Breast epithelium (tissue), 4 donors: Measurements from ENCODE around the gene SLC30A7. TPM values are rescaled to one million over a fixed set of nuclear protein-coding genes. Genes with fewer than 3 reads are reported as not detected.
"Not testable (repeated sequence)": the region's sequence is repeated elsewhere in the genome, so short reads cannot be mapped to it uniquely, and the experiment has no call there.

Experiments
- DNase-seq, 2 donors: peaks; one replicate each; pipeline ENCODE4 v3.0.0-alpha.2; 2019; ENCODE audit warnings: low spot score in 2 of 2
- H3K27ac ChIP-seq, 2 donors: fragments of 200-600 bp; sonication (generic) in 1 of 2; one replicate each; pipeline ENCODE4 v1.5.1; 2016 to 2019; ENCODE audit warnings: mild to moderate bottlenecking in 1 of 2
- H3K27me3 ChIP-seq, 2 donors: fragments of 200-600 bp; sonication (generic) in 1 of 2; one replicate each; pipeline versions ENCODE4 v1.5.1 to v1.6.0; 2017 to 2019; ENCODE audit warnings: control low read depth in 1 of 2, mild to moderate bottlenecking in 1 of 2
- H3K36me3 ChIP-seq: fragments of 200-600 bp; one replicate; pipeline ENCODE4 v1.5.1; 2019
- H3K4me1 ChIP-seq, 2 donors: fragments of 200-600 bp; sonication (generic); one replicate each; pipeline ENCODE4 v1.5.1; 2016 to 2019; ENCODE audit warnings: control low read depth in 1 of 2
- H3K4me3 ChIP-seq, 3 donors: fragments of 200-600 bp; sonication (generic); 1 replicate in 2 of 3; 2 replicates in 1 of 3; pipeline ENCODE4 v1.5.1; 2016 to 2019; ENCODE audit warnings: mild to moderate bottlenecking in 3 of 3, moderate library complexity in 2 of 3
- H3K9me3 ChIP-seq, 2 donors: fragments of 200-600 bp; sonication (generic) in 1 of 2; one replicate each; pipeline ENCODE4 v1.5.1; 2016 to 2019; ENCODE audit warnings: control low read depth in 1 of 2
- POLR2A ChIP-seq: fragments of 450-650 bp; IDR thresholded peaks from one replicate; pipeline ENCODE4 v1.6.1; 2016; ENCODE audit warnings: antibody characterized with exemption, mild to moderate bottlenecking, moderate library complexity
- POLR2AphosphoS5 ChIP-seq, 3 donors: sonication (generic); formaldehyde crosslinking; IDR thresholded peaks; one replicate each; pipeline ENCODE4 v1.6.1; 2017; ENCODE audit warnings: antibody characterized with exemption in 3 of 3
- intact Hi-C: fragments of 100-400 bp; cut with DNase I; formaldehyde crosslinking; loops from one replicate; pipeline ENCODE4 v1.15.1; 2023; ENCODE audit warnings: low total_unique reads
- total RNA-seq, 3 donors: library from RNA; depleted of rRNA; stranded (reverse); fragments of >200 nt; gene quantifications; one replicate each; pipeline ENCODE4 v1.1.0, GENCODE V29; 2016
- TF ChIP-seq, protein P1 (sequence below), 3 donors: fragments of 450-650 bp; IDR thresholded peaks; one replicate each; pipeline ENCODE4 v1.5.1; 2016 to 2017; ENCODE audit warnings: antibody characterized with exemption in 3 of 3, mild to moderate bottlenecking in 3 of 3, moderate library complexity in 3 of 3

Gene SLC30A7
- total RNA-seq, 3 donors from 2014 or later, result 19.5 to 33.8 (median 25.9) TPM

DNA sequence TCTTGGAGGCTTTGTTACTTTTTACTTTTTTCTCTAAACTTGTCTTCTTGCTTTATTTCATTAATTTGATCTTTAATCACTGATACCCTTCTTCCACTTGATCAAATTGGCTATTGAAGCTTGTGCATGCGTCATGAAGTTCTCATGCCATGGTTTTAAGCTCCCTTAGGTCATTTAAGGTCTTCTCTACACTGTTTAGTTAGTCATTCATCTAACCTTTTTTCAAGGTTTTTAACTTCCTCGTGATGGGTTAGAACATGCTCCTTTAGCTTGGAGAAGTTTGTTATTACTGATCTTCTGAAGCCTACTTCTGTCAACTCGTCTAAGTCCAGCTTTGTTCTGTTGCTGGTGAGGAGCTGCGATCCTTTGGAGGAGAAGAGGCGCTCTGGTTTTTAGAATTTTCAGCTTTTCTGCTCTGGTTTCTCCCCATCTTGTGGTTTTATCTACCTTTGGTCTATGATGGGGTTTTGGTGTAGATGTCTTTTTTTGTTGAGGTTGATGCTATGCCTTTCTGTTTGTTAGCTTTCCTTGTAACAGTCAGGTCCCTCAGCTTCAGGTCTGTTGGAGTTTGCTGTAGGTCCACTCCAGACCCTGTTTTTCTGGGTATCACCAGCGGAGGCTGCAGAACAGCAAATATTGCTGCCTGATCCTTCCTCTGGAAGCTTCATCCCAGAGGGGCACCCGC is 53.0 kb downstream of the SLC30A7 start:
- H3K27me3 ChIP-seq, H3K4me1 ChIP-seq, H3K9me3 ChIP-seq, intact Hi-C loops, H3K36me3 ChIP-seq, H3K4me3 ChIP-seq, DNase-seq, H3K27ac ChIP-seq: not testable (repeated sequence)

DNA sequence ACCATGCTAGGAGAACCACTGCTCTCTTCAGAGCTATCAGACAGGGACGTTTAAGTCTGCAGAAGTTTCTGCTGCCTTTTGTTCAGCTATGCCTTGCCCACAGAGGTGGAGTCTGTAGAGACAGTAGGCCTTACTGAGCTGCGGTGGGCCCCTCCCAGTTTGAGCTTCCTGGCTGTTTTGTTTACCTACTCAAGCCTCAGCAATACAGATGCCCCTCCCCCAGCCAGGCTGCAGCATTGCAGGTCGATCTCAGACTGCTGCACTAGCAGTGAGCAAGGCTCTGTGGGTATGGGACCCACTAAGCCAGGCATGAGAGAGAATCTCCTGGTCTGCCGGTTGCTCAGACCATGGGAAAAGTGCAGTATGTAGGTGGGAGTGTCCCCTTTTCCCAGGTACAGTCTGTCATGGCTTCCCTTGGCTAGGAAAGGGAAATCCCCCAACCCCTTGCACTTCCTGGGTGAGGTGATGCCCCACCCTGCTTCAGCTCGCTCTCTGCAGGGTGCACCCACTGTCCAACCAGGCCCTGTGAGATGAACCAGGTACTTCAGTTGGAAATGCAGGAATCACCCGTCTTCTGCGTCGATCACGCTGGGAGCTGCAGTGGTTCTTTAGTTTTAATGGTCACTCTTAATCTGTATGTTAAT is 53.7 kb downstream of the SLC30A7 start:
- H3K4me1 ChIP-seq, H3K27ac ChIP-seq, intact Hi-C loops, H3K9me3 ChIP-seq, H3K4me3 ChIP-seq, H3K27me3 ChIP-seq, H3K36me3 ChIP-seq: not testable (repeated sequence)
- peak; percentile 32 to 72 for DNase-seq

DNA sequence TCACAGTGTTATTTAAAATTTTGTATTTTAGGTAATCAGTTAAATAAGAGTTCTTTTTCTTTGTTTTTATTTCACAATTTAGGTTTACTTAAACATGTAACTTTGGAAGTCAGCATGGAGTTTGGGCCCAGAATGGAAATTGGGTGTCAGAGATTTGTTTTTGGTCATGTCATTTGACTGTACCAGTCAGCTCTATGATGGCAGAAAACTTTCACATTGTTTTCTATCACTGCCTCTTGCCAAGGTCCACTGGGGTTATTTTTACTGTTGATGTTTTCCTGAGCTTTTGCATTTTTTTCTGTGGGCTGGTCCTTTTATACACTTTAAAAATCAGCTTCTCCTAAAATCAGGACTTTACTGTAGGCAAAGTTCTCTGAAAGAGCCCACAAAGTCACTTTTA is 54.4 kb downstream of the SLC30A7 start:
- TF ChIP-seq POLR2A (no peak), POLR2AphosphoS5 (IDR thresholded peaks at IDR 0.05) (no peak)
- TF ChIP-seq, protein P1, sequence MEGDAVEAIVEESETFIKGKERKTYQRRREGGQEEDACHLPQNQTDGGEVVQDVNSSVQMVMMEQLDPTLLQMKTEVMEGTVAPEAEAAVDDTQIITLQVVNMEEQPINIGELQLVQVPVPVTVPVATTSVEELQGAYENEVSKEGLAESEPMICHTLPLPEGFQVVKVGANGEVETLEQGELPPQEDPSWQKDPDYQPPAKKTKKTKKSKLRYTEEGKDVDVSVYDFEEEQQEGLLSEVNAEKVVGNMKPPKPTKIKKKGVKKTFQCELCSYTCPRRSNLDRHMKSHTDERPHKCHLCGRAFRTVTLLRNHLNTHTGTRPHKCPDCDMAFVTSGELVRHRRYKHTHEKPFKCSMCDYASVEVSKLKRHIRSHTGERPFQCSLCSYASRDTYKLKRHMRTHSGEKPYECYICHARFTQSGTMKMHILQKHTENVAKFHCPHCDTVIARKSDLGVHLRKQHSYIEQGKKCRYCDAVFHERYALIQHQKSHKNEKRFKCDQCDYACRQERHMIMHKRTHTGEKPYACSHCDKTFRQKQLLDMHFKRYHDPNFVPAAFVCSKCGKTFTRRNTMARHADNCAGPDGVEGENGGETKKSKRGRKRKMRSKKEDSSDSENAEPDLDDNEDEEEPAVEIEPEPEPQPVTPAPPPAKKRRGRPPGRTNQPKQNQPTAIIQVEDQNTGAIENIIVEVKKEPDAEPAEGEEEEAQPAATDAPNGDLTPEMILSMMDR (IDR thresholded peaks at IDR 0.05), result no peak
- no peak overlapping the region for H3K27ac ChIP-seq

DNA sequence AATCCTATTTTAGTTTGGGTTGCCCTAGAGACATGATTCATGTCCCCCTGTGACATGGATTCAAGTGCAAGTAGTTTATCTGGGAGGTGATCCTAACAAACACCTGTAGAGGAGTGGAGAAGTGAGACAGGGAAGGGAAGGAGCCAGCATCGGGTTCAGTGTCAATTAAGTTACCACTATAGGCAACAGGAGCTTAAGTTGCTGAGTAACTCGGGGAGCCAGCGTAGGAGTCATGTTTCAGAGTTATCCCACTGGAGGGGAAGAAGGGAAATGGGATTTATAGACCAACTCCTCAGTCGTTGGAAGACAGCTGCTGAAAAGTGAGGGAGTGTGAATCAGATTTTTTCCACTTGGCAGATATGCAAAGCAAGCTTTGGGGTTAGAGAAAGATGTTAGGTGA is 54.9 kb downstream of the SLC30A7 start:
- Histone ChIP-seq H3K9me3 (no peaks in the 10 kb centered on the region), H3K27ac (no peak overlapping the region), H3K36me3 (no peaks in the 10 kb centered on the region), H3K4me3 (no peak overlapping the region), H3K27me3 (no peaks in the 10 kb centered on the region), H3K4me1 (no peaks in the 10 kb centered on the region)
- intact Hi-C loops, result no loop called here
- TF ChIP-seq POLR2A (no peak), POLR2AphosphoS5 (IDR thresholded peaks at IDR 0.05) (no peak)
- TF ChIP-seq, protein P1 (IDR thresholded peaks at IDR 0.05), result no peak
- no peak for DNase-seq

More for the DNA sequence above, 54.4 kb downstream of the SLC30A7 start:
- no peaks in the 10 kb centered on the region for H3K4me1 ChIP-seq
- H3K4me3 ChIP-seq, result no peak overlapping the region
- H3K27me3 ChIP-seq, result no peaks in the 10 kb centered on the region
- no peaks in the 10 kb centered on the region for H3K36me3 ChIP-seq
- H3K9me3 ChIP-seq, result no peaks in the 10 kb centered on the region
- intact Hi-C loops, result no loop called here
- no peak for DNase-seq

DNA sequence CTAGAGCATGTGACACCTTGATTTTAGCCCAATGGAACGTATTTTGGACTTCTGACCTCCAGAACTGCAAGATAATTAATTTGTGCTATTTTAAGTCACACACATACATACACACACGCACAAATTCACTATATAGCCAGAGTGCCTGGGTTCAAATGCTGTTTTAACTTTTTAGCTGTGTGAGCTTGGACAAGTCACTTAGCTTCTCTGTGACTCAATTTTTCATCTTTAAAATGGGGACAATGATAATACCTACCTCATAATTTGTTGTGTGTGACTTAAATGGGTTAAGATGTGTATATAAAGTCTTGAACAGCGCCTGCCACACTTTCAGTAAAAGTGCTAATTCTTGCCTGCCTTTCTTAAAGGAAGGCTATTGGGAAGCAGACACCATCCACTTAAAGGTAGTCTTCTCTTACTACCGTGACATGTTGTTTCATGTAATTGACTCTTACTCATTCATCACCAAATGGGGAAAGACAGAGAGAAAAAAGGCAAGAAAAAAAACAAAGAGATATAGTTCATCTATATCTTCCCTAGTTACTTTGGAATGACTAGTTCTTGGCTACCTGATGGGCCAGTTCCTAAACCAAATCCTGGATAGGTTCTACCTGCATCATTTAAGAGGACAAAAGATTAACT is 56.3 kb downstream of the SLC30A7 start:
- Histone ChIP-seq H3K27ac (no peak overlapping the region), H3K4me1 (no peaks in the 10 kb centered on the region), H3K9me3 (no peaks in the 10 kb centered on the region), H3K36me3 (no peaks in the 10 kb centered on the region), H3K27me3 (no peaks in the 10 kb centered on the region), H3K4me3 (no peak overlapping the region)
- intact Hi-C loops, result no loop called here
- no peak for DNase-seq
- TF ChIP-seq, protein P1 (IDR thresholded peaks at IDR 0.05), result no peak

DNA sequence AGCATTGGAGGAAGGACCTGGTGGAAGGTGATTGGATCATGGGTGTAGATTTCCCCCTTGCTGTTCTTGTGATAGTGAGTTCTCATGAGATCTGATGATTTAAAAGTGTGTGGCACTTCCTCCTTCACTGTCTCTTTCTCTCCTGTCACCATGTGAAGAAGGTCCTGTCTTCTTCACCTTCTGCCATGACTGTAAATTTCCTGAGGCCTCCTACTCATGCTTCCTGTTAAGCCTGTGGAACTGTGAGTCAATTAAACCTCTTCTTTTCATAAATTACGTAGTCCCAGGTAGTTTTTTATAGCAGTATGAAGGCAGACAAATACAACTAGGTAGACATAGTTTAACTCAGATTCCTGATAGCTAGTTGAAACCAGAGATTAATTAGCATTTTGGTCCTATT is 57.1 kb downstream of the SLC30A7 start:
- H3K4me3 ChIP-seq, H3K27me3 ChIP-seq, H3K4me1 ChIP-seq, DNase-seq, H3K36me3 ChIP-seq, intact Hi-C loops, H3K9me3 ChIP-seq, H3K27ac ChIP-seq: not testable (repeated sequence)
